ENCODE results near the gene GNA15.

DNA sequence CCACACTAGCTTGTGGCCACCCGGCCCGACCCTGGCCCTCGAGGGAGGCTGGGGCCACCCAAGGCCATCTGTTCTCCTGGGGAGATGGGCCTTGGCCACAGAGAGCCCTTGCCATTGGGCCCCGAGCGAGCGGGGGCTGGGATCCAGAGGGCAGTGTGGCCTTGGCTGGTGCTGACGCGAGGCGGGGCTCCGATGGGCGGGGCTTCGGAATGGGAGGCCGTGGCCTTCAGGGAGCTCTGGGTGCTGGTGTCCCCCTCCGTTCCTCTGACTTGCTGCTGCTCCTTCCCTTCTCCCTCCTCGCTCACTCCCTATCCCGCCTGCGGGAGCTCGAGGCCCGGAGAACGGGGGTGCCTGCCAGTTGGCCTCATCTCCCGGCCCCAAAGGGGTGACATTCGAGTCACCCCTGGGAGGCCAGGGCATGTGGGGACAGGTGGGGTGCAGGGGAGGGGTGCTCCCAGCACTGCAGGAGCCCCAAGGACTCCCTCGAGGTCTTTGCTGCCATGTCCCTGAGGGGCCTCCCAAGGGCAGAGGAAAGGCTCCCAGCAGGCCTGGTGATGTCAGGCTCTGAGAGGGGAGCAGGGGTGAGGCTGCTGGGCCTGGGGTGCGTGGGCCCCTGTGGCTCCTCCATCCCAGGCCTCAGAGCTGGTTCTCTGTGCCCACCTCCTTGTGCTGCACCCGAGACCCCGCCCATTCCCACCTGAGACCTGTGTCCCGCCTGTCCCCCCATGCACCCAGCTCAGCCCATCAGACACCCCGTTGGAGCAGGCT lies 54.1 kb downstream of the GNA15 start:
- TF ChIP-seq, protein P1, sequence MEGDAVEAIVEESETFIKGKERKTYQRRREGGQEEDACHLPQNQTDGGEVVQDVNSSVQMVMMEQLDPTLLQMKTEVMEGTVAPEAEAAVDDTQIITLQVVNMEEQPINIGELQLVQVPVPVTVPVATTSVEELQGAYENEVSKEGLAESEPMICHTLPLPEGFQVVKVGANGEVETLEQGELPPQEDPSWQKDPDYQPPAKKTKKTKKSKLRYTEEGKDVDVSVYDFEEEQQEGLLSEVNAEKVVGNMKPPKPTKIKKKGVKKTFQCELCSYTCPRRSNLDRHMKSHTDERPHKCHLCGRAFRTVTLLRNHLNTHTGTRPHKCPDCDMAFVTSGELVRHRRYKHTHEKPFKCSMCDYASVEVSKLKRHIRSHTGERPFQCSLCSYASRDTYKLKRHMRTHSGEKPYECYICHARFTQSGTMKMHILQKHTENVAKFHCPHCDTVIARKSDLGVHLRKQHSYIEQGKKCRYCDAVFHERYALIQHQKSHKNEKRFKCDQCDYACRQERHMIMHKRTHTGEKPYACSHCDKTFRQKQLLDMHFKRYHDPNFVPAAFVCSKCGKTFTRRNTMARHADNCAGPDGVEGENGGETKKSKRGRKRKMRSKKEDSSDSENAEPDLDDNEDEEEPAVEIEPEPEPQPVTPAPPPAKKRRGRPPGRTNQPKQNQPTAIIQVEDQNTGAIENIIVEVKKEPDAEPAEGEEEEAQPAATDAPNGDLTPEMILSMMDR (IDR thresholded peaks at IDR 0.05): no peak
- TF ChIP-seq TCF7L2 (IDR thresholded peaks at IDR 0.05; ENCODE audit: low read depth, low read length): no peak
